HepG2 (cell line): Measurements from ENCODE around the gene CYP2S1. TPM values are rescaled to one million over a fixed set of nuclear protein-coding genes. Genes with fewer than 3 reads are reported as not detected.

Experiments
- ATF2 ChIP-seq: sonication (generic); formaldehyde crosslinking; IDR thresholded peaks from 2 replicates; pipeline ENCODE4 v1.4.0; 2020; ENCODE audit warnings: missing genetic modification reagents
- FOXP4 ChIP-seq: sonication (generic); formaldehyde crosslinking; IDR thresholded peaks from 2 replicates; pipeline ENCODE4 v1.4.0; 2020; ENCODE audit warnings: missing genetic modification reagents
- HNF1A ChIP-seq, 2 experiments: sonication (generic) in 1 of 2; formaldehyde crosslinking in 1 of 2; IDR thresholded peaks; 2 replicates each; pipeline versions ENCODE4 v1.4.0 to v1.6.1; 2016 to 2020; ENCODE audit warnings: borderline replicate concordance in 1 of 2, low read depth in 1 of 2, mild to moderate bottlenecking in 1 of 2, missing genetic modification reagents in 1 of 2
- KDM6A ChIP-seq: IDR thresholded peaks from 2 replicates; pipeline ENCODE4 v1.6.1; 2016; ENCODE audit warnings: low read depth
- MAZ ChIP-seq, 2 experiments: sonication (generic) in 1 of 2; formaldehyde crosslinking in 1 of 2; IDR thresholded peaks; 2 replicates each; pipeline versions ENCODE4 v1.5.0 to v1.6.1; 2012 to 2020; ENCODE audit warnings: low read depth in 2 of 2, mild to moderate bottlenecking in 2 of 2, borderline replicate concordance in 1 of 2, improper control_type of control experiment in 1 of 2, low read length in 1 of 2, missing genetic modification reagents in 1 of 2, moderate library complexity in 1 of 2
- NPAS2 ChIP-seq: sonication (generic); formaldehyde crosslinking; IDR thresholded peaks from 2 replicates; pipeline ENCODE4 v1.8.0; 2022; ENCODE audit warnings: mild to moderate bottlenecking, missing genetic modification reagents, borderline replicate concordance
- RBM39 ChIP-seq: fragments of 200-400 bp; formaldehyde crosslinking; IDR thresholded peaks from one replicate; pipeline ENCODE4 v1.6.1; 2018; ENCODE audit warnings: antibody characterized with exemption, mild to moderate bottlenecking, low read depth, low read length; ENCODE audit not compliant: poor library complexity, severe bottlenecking
- RFX1 ChIP-seq: fragments of 450-650 bp; IDR thresholded peaks from 2 replicates; pipeline ENCODE4 v1.6.1; 2017
- SMAD1 ChIP-seq: sonication (generic); formaldehyde crosslinking; IDR thresholded peaks from 2 replicates; pipeline ENCODE4 v1.4.0; 2020; ENCODE audit warnings: missing genetic modification reagents, low read depth, mild to moderate bottlenecking, borderline replicate concordance
- XRCC5 ChIP-seq: fragments of 200-400 bp; formaldehyde crosslinking; optimal IDR thresholded peaks from 2 replicates; pipeline ENCODE3; 2017; ENCODE audit warnings: mild to moderate bottlenecking, low read length
- YEATS4 ChIP-seq: sonication (generic); formaldehyde crosslinking; IDR thresholded peaks from 2 replicates; pipeline ENCODE4 v1.4.0; 2020; ENCODE audit warnings: missing genetic modification reagents, borderline replicate concordance
- ZBTB34 ChIP-seq: sonication (generic); formaldehyde crosslinking; IDR thresholded peaks from 2 replicates; pipeline ENCODE4 v1.8.0; 2022; ENCODE audit warnings: mild to moderate bottlenecking, missing genetic modification reagents
- ZFP62 ChIP-seq: sonication (generic); formaldehyde crosslinking; IDR thresholded peaks from 2 replicates; pipeline ENCODE4 v1.4.0; 2020; ENCODE audit warnings: missing genetic modification reagents
- ZNF33B ChIP-seq: sonication (generic); formaldehyde crosslinking; IDR thresholded peaks from 2 replicates; pipeline ENCODE4 v1.5.1; 2020; ENCODE audit warnings: mild to moderate bottlenecking, missing genetic modification reagents
- ZNF619 ChIP-seq: sonication (generic); formaldehyde crosslinking; IDR thresholded peaks from 2 replicates; pipeline ENCODE4 v1.4.0; 2020; ENCODE audit warnings: mild to moderate bottlenecking, missing genetic modification reagents
- polyA plus RNA-seq, 8 experiments: library from polyadenylated mRNA; depleted of rRNA in 3 of 8; stranded (reverse) in 7 of 8; unstranded in 1 of 8; fragments of >200 nt; fragmentation: Illumina TruSeq in 4 of 8; extraction: Trizol in 4 of 8; gene quantifications; 2 replicates each; pipeline versions ENCODE4 v1.2.1 to v1.2.3, GENCODE V29; 2011 to 2016; ENCODE audit warnings: low read depth in 4 of 8, missing spikeins in 1 of 8, mixed read lengths in 1 of 8; ENCODE audit not compliant: insufficient read depth in 1 of 8
- total RNA-seq, 5 experiments: library from RNA; depleted of rRNA; stranded (reverse); fragments of >200 nt; fragmentation: Illumina TruSeq; extraction: Trizol; gene quantifications; 2 replicates each; pipeline ENCODE4 v1.2.3, GENCODE V29; 2016; ENCODE audit warnings: low read depth in 1 of 5

The CYP2S1 gene
- total and polyA plus RNA-seq, 2 of the 13 experiments (the other 11 are each of a cell fraction or from before 2014, with no cell fraction given): 0.09 to 2.1 TPM

- TF ChIP-seq HNF1A (IDR thresholded peaks at IDR 0.05; ENCODE audit: low read depth): 0 out of 2 replicates have a peak, but pooled peaks have one; percentile 12
- no peak for TF ChIP-seq HNF1A (CRISPR knock-in tag; IDR thresholded peaks at IDR 0.05; ENCODE audit: borderline replicate concordance)
- no peak for TF ChIP-seq RBM39
- TF ChIP-seq SMAD1 (CRISPR knock-in tag): no peak
- no peak for TF ChIP-seq ZNF33B (CRISPR knock-in tag)
- no peak for TF ChIP-seq ZNF619 (CRISPR knock-in tag)
- no peak for TF ChIP-seq ZFP62 (CRISPR knock-in tag)
- TF ChIP-seq MAZ (IDR thresholded peaks at IDR 0.05; ENCODE audit: borderline replicate concordance, low read depth, low read length): no peak
- no peak for TF ChIP-seq MAZ (CRISPR knock-in tag; IDR thresholded peaks at IDR 0.05; ENCODE audit: low read depth)
- TF ChIP-seq RFX1: no peak
- TF ChIP-seq XRCC5: no peak
- peak; percentile 67 for TF ChIP-seq FOXP4
- peak; percentile 54 for TF ChIP-seq KDM6A (CRISPR knock-in tag)
- TF ChIP-seq YEATS4 (CRISPR knock-in tag): peak; percentile 19; the same call in 1 of the 2 replicates
- no peak for TF ChIP-seq ATF2 (CRISPR knock-in tag)
- no peak for TF ChIP-seq NPAS2 (CRISPR knock-in tag)
- TF ChIP-seq ZBTB34 (CRISPR knock-in tag): no peak
These were observed 25.8 kb upstream of the CYP2S1 start (continued) for GRCh38 chr19:41166944-41167804.
